ENCODE data around the gene SLAIN2. TPM values are rescaled to one million over a fixed set of nuclear protein-coding genes. Genes with fewer than 3 reads are reported as not detected.

SLAIN2 gene
- total and polyA plus RNA-seq, 2 experiments from 2014 or later = 21.9 to 27.9 TPM

DNA sequence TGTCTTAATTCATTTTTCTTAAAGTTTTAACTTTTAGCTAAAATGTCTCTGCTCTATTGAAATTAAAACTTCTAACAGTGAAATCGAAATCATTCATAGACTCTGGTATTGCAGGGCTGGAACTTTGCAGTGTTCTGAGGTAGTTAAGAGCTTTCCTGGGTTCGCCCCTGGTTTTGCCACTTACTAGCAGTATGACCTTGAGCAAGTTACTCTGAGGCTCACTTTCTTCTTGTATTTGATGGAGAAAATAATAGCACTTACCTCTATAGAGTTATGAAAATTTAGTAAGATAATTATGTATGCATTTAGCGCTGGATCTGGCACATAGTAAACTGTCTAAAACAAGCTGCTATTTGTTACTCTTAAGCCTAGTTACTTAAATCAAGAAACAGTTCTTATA lies 1.7 kb downstream of the SLAIN2 start (continued):
- TF ChIP-seq, protein P1, sequence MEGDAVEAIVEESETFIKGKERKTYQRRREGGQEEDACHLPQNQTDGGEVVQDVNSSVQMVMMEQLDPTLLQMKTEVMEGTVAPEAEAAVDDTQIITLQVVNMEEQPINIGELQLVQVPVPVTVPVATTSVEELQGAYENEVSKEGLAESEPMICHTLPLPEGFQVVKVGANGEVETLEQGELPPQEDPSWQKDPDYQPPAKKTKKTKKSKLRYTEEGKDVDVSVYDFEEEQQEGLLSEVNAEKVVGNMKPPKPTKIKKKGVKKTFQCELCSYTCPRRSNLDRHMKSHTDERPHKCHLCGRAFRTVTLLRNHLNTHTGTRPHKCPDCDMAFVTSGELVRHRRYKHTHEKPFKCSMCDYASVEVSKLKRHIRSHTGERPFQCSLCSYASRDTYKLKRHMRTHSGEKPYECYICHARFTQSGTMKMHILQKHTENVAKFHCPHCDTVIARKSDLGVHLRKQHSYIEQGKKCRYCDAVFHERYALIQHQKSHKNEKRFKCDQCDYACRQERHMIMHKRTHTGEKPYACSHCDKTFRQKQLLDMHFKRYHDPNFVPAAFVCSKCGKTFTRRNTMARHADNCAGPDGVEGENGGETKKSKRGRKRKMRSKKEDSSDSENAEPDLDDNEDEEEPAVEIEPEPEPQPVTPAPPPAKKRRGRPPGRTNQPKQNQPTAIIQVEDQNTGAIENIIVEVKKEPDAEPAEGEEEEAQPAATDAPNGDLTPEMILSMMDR (conservative IDR thresholded peaks at IDR 0.05; ENCODE audit: low read depth in 2 of 2) = no peak
- TF ChIP-seq STAT1 (IDR thresholded peaks at IDR 0.05; ENCODE audit: unreplicated experiment) (no peak), ZNF114 (CRISPR knock-in tag; IDR thresholded peaks at IDR 0.05) (no peak), CREB1 (CRISPR knock-in tag; IDR thresholded peaks at IDR 0.05; ENCODE audit: low read depth) (no peak), JUNB (IDR thresholded peaks at IDR 0.05; ENCODE audit: unreplicated experiment) (no peak), EZH2 (IDR thresholded peaks at IDR 0.05; ENCODE audit: low read depth, unreplicated experiment) (no peak), EZH2phosphoT487 (IDR thresholded peaks at IDR 0.05; ENCODE audit: unreplicated experiment) (no peak)

GRCh38 chr4:48343551-48343950 lies 2.2 kb downstream of the SLAIN2 start:
- no peaks in the 10 kb centered on the region for H3K36me3 Mint-ChIP-seq (ENCODE audit: low read depth)
- H3K9me3 Mint-ChIP-seq = no peaks in the 10 kb centered on the region; the same call in 1 of the 3 replicates
- H3K36me3 ChIP-seq (ENCODE audit: insufficient read depth) = no peaks in the 10 kb centered on the region
- peaks cover 7% of the 10 kb centered on the region for H3K27me3 Mint-ChIP-seq (ENCODE audit: insufficient read depth, low read depth, poor library complexity)
- peaks cover 40% of the 10 kb centered on the region for H3K4me1 Mint-ChIP-seq
- H2AFZ ChIP-seq = no peak overlapping the region
- DNase-seq (ENCODE audit: low spot score) (no peak), ATAC-seq (no peak)
- H3K27me3 ChIP-seq (ENCODE audit: insufficient read depth) = no peaks in the 10 kb centered on the region
- peak overlapping the region; percentile 99 for H3K4me3 Mint-ChIP-seq
- H3K9me2 ChIP-seq (ENCODE audit: insufficient read depth) = no peaks in the 10 kb centered on the region
- H3K27ac Mint-ChIP-seq = no peak overlapping the region
- H3K79me2 ChIP-seq (replicated peaks; ENCODE audit: insufficient read depth) = peaks cover 65% of the 10 kb centered on the region
- TF ChIP-seq NANOG (IDR thresholded peaks at IDR 0.05; ENCODE audit: borderline replicate concordance) = no peak
- TF ChIP-seq, protein P1 (conservative IDR thresholded peaks at IDR 0.05; ENCODE audit: low read depth in 2 of 2) = no peak
- TF ChIP-seq, protein P2, sequence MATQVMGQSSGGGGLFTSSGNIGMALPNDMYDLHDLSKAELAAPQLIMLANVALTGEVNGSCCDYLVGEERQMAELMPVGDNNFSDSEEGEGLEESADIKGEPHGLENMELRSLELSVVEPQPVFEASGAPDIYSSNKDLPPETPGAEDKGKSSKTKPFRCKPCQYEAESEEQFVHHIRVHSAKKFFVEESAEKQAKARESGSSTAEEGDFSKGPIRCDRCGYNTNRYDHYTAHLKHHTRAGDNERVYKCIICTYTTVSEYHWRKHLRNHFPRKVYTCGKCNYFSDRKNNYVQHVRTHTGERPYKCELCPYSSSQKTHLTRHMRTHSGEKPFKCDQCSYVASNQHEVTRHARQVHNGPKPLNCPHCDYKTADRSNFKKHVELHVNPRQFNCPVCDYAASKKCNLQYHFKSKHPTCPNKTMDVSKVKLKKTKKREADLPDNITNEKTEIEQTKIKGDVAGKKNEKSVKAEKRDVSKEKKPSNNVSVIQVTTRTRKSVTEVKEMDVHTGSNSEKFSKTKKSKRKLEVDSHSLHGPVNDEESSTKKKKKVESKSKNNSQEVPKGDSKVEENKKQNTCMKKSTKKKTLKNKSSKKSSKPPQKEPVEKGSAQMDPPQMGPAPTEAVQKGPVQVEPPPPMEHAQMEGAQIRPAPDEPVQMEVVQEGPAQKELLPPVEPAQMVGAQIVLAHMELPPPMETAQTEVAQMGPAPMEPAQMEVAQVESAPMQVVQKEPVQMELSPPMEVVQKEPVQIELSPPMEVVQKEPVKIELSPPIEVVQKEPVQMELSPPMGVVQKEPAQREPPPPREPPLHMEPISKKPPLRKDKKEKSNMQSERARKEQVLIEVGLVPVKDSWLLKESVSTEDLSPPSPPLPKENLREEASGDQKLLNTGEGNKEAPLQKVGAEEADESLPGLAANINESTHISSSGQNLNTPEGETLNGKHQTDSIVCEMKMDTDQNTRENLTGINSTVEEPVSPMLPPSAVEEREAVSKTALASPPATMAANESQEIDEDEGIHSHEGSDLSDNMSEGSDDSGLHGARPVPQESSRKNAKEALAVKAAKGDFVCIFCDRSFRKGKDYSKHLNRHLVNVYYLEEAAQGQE (IDR thresholded peaks at IDR 0.05; ENCODE audit: unreplicated experiment) = no peak
- H3K27ac ChIP-seq (ENCODE audit: low read depth) = no peak overlapping the region
- no peaks in the 10 kb centered on the region for H3F3A ChIP-seq (replicated peaks; ENCODE audit: low read depth)
- H3K4me3 ChIP-seq = peak overlapping the region; percentile 85; the same call in 1 of the 2 replicates
- peak overlapping the region; percentile 83 for H3K4me2 ChIP-seq
- peaks cover 41% of the 10 kb centered on the region for H3K4me1 ChIP-seq (ENCODE audit: insufficient read depth)
- peaks cover 10% of the 10 kb centered on the region; the same call in 1 of the 2 replicates for H4K20me1 ChIP-seq (replicated peaks; ENCODE audit: insufficient read depth)

Measured in GM23338 (cell line).